Liver (tissue), 9 donors: Measurements from ENCODE around the gene ATF7. TPM values are rescaled to one million over a fixed set of nuclear protein-coding genes. Genes with fewer than 3 reads are reported as not detected.

Experiments used
- DNase-seq: peaks from one replicate; pipeline ENCODE4 v3.0.0-alpha.2; 2017; ENCODE audit warnings: low spot score
- H3K27ac ChIP-seq, 2 donors: one replicate each; pipeline ENCODE4 v1.7.0; 2013; ENCODE audit warnings: inconsistent platforms in 2 of 2, low read length in 2 of 2, control low read depth in 1 of 2, low read depth in 1 of 2, mild to moderate bottlenecking in 1 of 2
- H3K27me3 ChIP-seq, 4 donors: one replicate each; pipeline versions ENCODE4 v1.6.1 to v1.7.0; 2013; ENCODE audit warnings: low read length in 3 of 4, inconsistent platforms in 1 of 4, mild to moderate bottlenecking in 1 of 4, moderate library complexity in 1 of 4; ENCODE audit not compliant: control insufficient read depth in 4 of 4, insufficient read depth in 4 of 4
- H3K36me3 ChIP-seq, 4 donors: one replicate each; pipeline versions ENCODE4 v1.6.1 to v1.7.0; 2013; ENCODE audit warnings: low read length in 3 of 4, mild to moderate bottlenecking in 3 of 4, low read depth in 1 of 4, moderate library complexity in 1 of 4; ENCODE audit not compliant: control insufficient read depth in 4 of 4, insufficient read depth in 3 of 4
- H3K4me1 ChIP-seq, 4 donors: one replicate each; pipeline versions ENCODE4 v1.6.1 to v1.7.0; 2013; ENCODE audit warnings: low read length in 3 of 4, mild to moderate bottlenecking in 3 of 4, moderate library complexity in 1 of 4; ENCODE audit not compliant: control insufficient read depth in 4 of 4, insufficient read depth in 4 of 4
- H3K4me3 ChIP-seq, 3 donors: one replicate each; pipeline versions ENCODE4 v1.6.1 to v1.7.0; 2013; ENCODE audit warnings: low read length in 3 of 3, control low read depth in 1 of 3, low read depth in 1 of 3, mild to moderate bottlenecking in 1 of 3
- H3K9ac ChIP-seq, 2 donors: one replicate each; pipeline ENCODE4 v1.7.0; 2013; ENCODE audit warnings: low read length in 2 of 2, mild to moderate bottlenecking in 2 of 2, moderate library complexity in 2 of 2, control low read depth in 1 of 2, low read depth in 1 of 2
- H3K9me3 ChIP-seq, 4 donors: one replicate each; pipeline versions ENCODE4 v1.6.1 to v1.7.0; 2013; ENCODE audit warnings: low read length in 3 of 4; ENCODE audit not compliant: control insufficient read depth in 4 of 4
- ATF3 ChIP-seq: IDR thresholded peaks from 2 replicates; pipeline ENCODE4 v1.6.1; 2016; ENCODE audit warnings: antibody characterized with exemption
- CTCF ChIP-seq: fragments of 150-350 bp; IDR thresholded peaks from 2 replicates; pipeline ENCODE4 v1.5.1; 2017; ENCODE audit warnings: improper control_type of control experiment, low read depth, low read length; ENCODE audit not compliant: missing input control
- EGR1 ChIP-seq, 2 donors: IDR thresholded peaks; 2 replicates each; pipeline ENCODE4 v1.6.1; 2016 to 2018; ENCODE audit warnings: antibody characterized with exemption in 2 of 2, low read depth in 2 of 2
- FOXA1 ChIP-seq: IDR thresholded peaks from 2 replicates; pipeline ENCODE4 v1.6.1; 2016; ENCODE audit warnings: antibody characterized with exemption
- GABPA ChIP-seq, 2 donors: IDR thresholded peaks in 1 of 2; conservative IDR thresholded peaks in 1 of 2; 2 replicates each; pipeline ENCODE4 v1.6.1; 2016; ENCODE audit warnings: antibody characterized with exemption in 2 of 2, mild to moderate bottlenecking in 1 of 2, moderate library complexity in 1 of 2
- HNF4A ChIP-seq, 2 donors: conservative IDR thresholded peaks; 2 replicates each; pipeline ENCODE4 v1.6.1; 2016; ENCODE audit warnings: antibody characterized with exemption in 2 of 2, mild to moderate bottlenecking in 2 of 2
- NR2F2 ChIP-seq: IDR thresholded peaks from 2 replicates; pipeline ENCODE4 v1.6.1; 2016; ENCODE audit warnings: antibody characterized with exemption
- RAD21 ChIP-seq, 2 donors: IDR thresholded peaks; 2 replicates each; pipeline ENCODE4 v1.6.1; 2016; ENCODE audit warnings: antibody characterized with exemption in 2 of 2, mild to moderate bottlenecking in 2 of 2
- REST ChIP-seq: IDR thresholded peaks from 2 replicates; pipeline ENCODE4 v1.6.1; 2016; ENCODE audit warnings: antibody characterized with exemption, mild to moderate bottlenecking
- RXRA ChIP-seq, 2 donors: IDR thresholded peaks; 2 replicates each; pipeline ENCODE4 v1.6.1; 2017 to 2018; ENCODE audit warnings: antibody characterized with exemption in 2 of 2, mild to moderate bottlenecking in 1 of 2
- SP1 ChIP-seq: IDR thresholded peaks from 2 replicates; pipeline ENCODE4 v1.6.1; 2018; ENCODE audit warnings: antibody characterized with exemption, mild to moderate bottlenecking
- TAF1 ChIP-seq: conservative IDR thresholded peaks from 2 replicates; pipeline ENCODE4 v1.6.1; 2016; ENCODE audit warnings: antibody characterized with exemption, mild to moderate bottlenecking
- YY1 ChIP-seq: IDR thresholded peaks from 2 replicates; pipeline ENCODE4 v1.6.1; 2016; ENCODE audit warnings: antibody characterized with exemption, mild to moderate bottlenecking
- WGBS: extraction: QIAGEN DNeasy Blood & Tissue Kit; methylation state at CpG from one replicate; pipeline ENCODE4 v1.1.7; 2013; 5-methylcytosine and 5-hydroxymethylcytosine counted together
- polyA plus RNA-seq, 2 donors: library from polyadenylated mRNA; stranded (reverse) in 1 of 2; unstranded in 1 of 2; fragments of 200-250 nt in 1 of 2; fragments of >200 nt in 1 of 2; fragmentation: Nextera tagmentation in 1 of 2; extraction: Ambion mirVana in 1 of 2; gene quantifications; one replicate each; pipeline versions ENCODE4 v1.2.1 to v1.2.3, GENCODE V29; 2013 to 2015
- total RNA-seq, 2 donors: library from RNA; depleted of rRNA; stranded (reverse); fragments of >200 nt; gene quantifications; one replicate each; pipeline ENCODE4 v1.2.3, GENCODE V29; 2014
- TF ChIP-seq, protein P1 (sequence below): IDR thresholded peaks from 2 replicates; pipeline ENCODE4 v1.6.1; 2016; ENCODE audit warnings: antibody characterized with exemption
- TF ChIP-seq, protein P2 (sequence below): IDR thresholded peaks from 2 replicates; pipeline ENCODE4 v1.6.1; 2016; ENCODE audit warnings: antibody characterized with exemption
- donor health status: healthy.
- donor health status: healthy.
- donor health status: healthy.
- donor health status: healthy.
- donor health status: healthy.

Gene ATF7
- total and polyA plus RNA-seq, 4 donors, result 5.3 to 14.5 (median 9.9) TPM

- TF ChIP-seq EGR1 (IDR thresholded peaks at IDR 0.05; ENCODE audit: low read depth in 2 of 2) (no peak), GABPA (IDR thresholded peaks at IDR 0.05 in 1 of 2, conservative IDR thresholded peaks at IDR 0.05 in 1 of 2) (no peak), HNF4A (conservative IDR thresholded peaks at IDR 0.05) (no peak), FOXA1 (no peak), YY1 (no peak), NR2F2 (no peak), SP1 (no peak), RXRA (IDR thresholded peaks at IDR 0.05) (no peak), TAF1 (no peak), CTCF (no peak), REST (no peak), ATF3 (no peak), RAD21 (IDR thresholded peaks at IDR 0.05) (no peak)
- TF ChIP-seq, protein P1, sequence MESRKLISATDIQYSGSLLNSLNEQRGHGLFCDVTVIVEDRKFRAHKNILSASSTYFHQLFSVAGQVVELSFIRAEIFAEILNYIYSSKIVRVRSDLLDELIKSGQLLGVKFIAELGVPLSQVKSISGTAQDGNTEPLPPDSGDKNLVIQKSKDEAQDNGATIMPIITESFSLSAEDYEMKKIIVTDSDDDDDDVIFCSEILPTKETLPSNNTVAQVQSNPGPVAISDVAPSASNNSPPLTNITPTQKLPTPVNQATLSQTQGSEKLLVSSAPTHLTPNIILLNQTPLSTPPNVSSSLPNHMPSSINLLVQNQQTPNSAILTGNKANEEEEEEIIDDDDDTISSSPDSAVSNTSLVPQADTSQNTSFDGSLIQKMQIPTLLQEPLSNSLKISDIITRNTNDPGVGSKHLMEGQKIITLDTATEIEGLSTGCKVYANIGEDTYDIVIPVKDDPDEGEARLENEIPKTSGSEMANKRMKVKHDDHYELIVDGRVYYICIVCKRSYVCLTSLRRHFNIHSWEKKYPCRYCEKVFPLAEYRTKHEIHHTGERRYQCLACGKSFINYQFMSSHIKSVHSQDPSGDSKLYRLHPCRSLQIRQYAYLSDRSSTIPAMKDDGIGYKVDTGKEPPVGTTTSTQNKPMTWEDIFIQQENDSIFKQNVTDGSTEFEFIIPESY, result no peak
- Histone ChIP-seq H3K27me3 (no peaks in the 10 kb centered on the region), H3K36me3 (no peaks in the 10 kb centered on the region), H3K9me3 (no peaks in the 10 kb centered on the region), H3K9ac (no peak overlapping the region), H3K27ac (no peak overlapping the region), H3K4me1 (peaks cover 0 to 6% (median 4%) of the 10 kb centered on the region in 4 donors), H3K4me3 (no peak overlapping the region)
- no peak for DNase-seq
- WGBS, result 76% methylated on average over 5 of the region's 5 CpGs
These were observed 17.2 kb upstream of the ATF7 start for GRCh38 chr12:53643232-53643979.

DNA sequence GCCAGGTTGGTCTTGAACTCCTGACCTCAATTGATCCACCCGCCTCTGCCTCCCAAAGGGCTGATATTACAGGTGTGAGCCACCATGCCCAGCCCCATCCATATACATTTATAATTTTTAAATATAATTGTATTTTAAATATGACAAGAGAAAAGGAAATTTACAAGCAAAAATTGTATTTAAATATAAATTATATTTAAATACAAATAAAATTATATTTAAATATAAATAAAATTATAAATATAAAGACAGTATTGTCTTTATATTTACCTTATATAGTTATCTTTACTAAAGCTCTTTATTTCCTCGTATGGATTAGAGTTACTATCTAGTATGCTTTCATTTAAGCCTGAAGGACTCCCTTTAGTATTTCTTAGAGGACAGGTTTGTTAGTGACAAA, 11.9 kb upstream of the ATF7 start:
- Histone ChIP-seq H3K36me3 (no peaks in the 10 kb centered on the region), H3K4me3 (no peak overlapping the region), H3K4me1 (no peaks in the 10 kb centered on the region), H3K9ac (no peak overlapping the region), H3K27me3 (no peaks in the 10 kb centered on the region), H3K9me3 (no peaks in the 10 kb centered on the region), H3K27ac (no peak overlapping the region)
- TF ChIP-seq ATF3 (no peak), SP1 (no peak), FOXA1 (no peak), RAD21 (IDR thresholded peaks at IDR 0.05) (no peak), EGR1 (IDR thresholded peaks at IDR 0.05; ENCODE audit: low read depth in 2 of 2) (no peak), NR2F2 (no peak)
- TF ChIP-seq, protein P2, sequence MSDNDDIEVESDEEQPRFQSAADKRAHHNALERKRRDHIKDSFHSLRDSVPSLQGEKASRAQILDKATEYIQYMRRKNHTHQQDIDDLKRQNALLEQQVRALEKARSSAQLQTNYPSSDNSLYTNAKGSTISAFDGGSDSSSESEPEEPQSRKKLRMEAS, result no peak
- WGBS, result 91% methylated on average over 2 of the region's 2 CpGs
- DNase-seq, result no peak
